Measurements from ENCODE around the gene CYP21A2. TPM values are rescaled to one million over a fixed set of nuclear protein-coding genes. Genes with fewer than 3 reads are reported as not detected.
"Not testable (repeated sequence)": the region's sequence is repeated elsewhere in the genome, so short reads cannot be mapped to it uniquely, and the experiment has no call there.

Gene CYP21A2
- total and polyA plus RNA-seq, 2 experiments from 2014 or later = 0.62 to 1.0 TPM

GRCh38 chr6:32010856-32011530 lies 27.2 kb upstream of the CYP21A2 start:
- H3K27ac ChIP-seq; H3K9me3 ChIP-seq (ENCODE audit: low read depth); H3K36me3 ChIP-seq; H3K27me3 ChIP-seq; H3K4me3 ChIP-seq; DNase-seq (ENCODE audit: low read depth in 1 of 2, low spot score in 1 of 2); H3K4me1 ChIP-seq (ENCODE audit: low read depth): not testable (repeated sequence)

- not testable (repeated sequence) for H3K36me3 ChIP-seq
- peak in 1 of 2 donors; percentile 3 for DNase-seq (ENCODE audit: low read depth in 1 of 2, low spot score in 1 of 2)
These were observed 25.1 kb upstream of the CYP21A2 start for GRCh38 chr6:32012941-32013617.

GRCh38 chr6:32013738-32014137 lies 24.5 kb upstream of the CYP21A2 start:
- H3K9me3 ChIP-seq (ENCODE audit: low read depth); H3K27me3 ChIP-seq; H3K4me1 ChIP-seq (ENCODE audit: low read depth); H3K4me3 ChIP-seq; DNase-seq (ENCODE audit: low read depth in 1 of 2, low spot score in 1 of 2); H3K36me3 ChIP-seq; H3K27ac ChIP-seq: not testable (repeated sequence)

More at GRCh38 chr6:32012941-32013617, 25.1 kb upstream of the CYP21A2 start:
- not testable (repeated sequence) for H3K9me3 ChIP-seq (ENCODE audit: low read depth); H3K27me3 ChIP-seq; H3K4me1 ChIP-seq (ENCODE audit: low read depth); H3K27ac ChIP-seq; H3K4me3 ChIP-seq

- DNase-seq (ENCODE audit: low read depth in 1 of 2, low spot score in 1 of 2); H3K4me1 ChIP-seq (ENCODE audit: low read depth); H3K9me3 ChIP-seq (ENCODE audit: low read depth); H3K4me3 ChIP-seq; H3K36me3 ChIP-seq; H3K27ac ChIP-seq; H3K27me3 ChIP-seq: not testable (repeated sequence)
These were observed 23.7 kb upstream of the CYP21A2 start, which contains the start of gene C4B for GRCh38 chr6:32014547-32014946. C4B (plus strand) TSS chr6:32014795; CDS start chr6:32014846, 51 bp downstream.

GRCh38 chr6:32022100-32022499 lies 16.1 kb upstream of the CYP21A2 start:
- not testable (repeated sequence) for H3K9me3 ChIP-seq (ENCODE audit: low read depth); H3K27me3 ChIP-seq; H3K4me3 ChIP-seq; DNase-seq (ENCODE audit: low read depth in 1 of 2, low spot score in 1 of 2); H3K36me3 ChIP-seq; H3K4me1 ChIP-seq (ENCODE audit: low read depth); H3K27ac ChIP-seq

- H3K27me3 ChIP-seq; H3K9me3 ChIP-seq (ENCODE audit: low read depth); H3K36me3 ChIP-seq; H3K4me3 ChIP-seq; H3K4me1 ChIP-seq (ENCODE audit: low read depth); DNase-seq (ENCODE audit: low read depth in 1 of 2, low spot score in 1 of 2); H3K27ac ChIP-seq: not testable (repeated sequence)
These were observed 9.6 kb upstream of the CYP21A2 start for GRCh38 chr6:32028631-32029030.

- not testable (repeated sequence) for H3K36me3 ChIP-seq; DNase-seq (ENCODE audit: low read depth in 1 of 2, low spot score in 1 of 2); H3K27ac ChIP-seq; H3K4me3 ChIP-seq; H3K27me3 ChIP-seq; H3K4me1 ChIP-seq (ENCODE audit: low read depth); H3K9me3 ChIP-seq (ENCODE audit: low read depth)
These were observed 8.7 kb upstream of the CYP21A2 start for GRCh38 chr6:32029553-32029952.

- H3K36me3 ChIP-seq; H3K27me3 ChIP-seq; H3K4me3 ChIP-seq; H3K27ac ChIP-seq; H3K9me3 ChIP-seq (ENCODE audit: low read depth); H3K4me1 ChIP-seq (ENCODE audit: low read depth); DNase-seq (ENCODE audit: low read depth in 1 of 2, low spot score in 1 of 2): not testable (repeated sequence)
These were observed 2.8 kb upstream of the CYP21A2 start for GRCh38 chr6:32035283-32036013.

GRCh38 chr6:32037136-32037535 lies 1.1 kb upstream of the CYP21A2 start:
- not testable (repeated sequence) for H3K27ac ChIP-seq; H3K27me3 ChIP-seq; H3K9me3 ChIP-seq (ENCODE audit: low read depth); H3K36me3 ChIP-seq; H3K4me1 ChIP-seq (ENCODE audit: low read depth); DNase-seq (ENCODE audit: low read depth in 1 of 2, low spot score in 1 of 2); H3K4me3 ChIP-seq

GRCh38 chr6:32038878-32039277 lies 663 bp downstream of the CYP21A2 start:
- H3K4me3 ChIP-seq; H3K27me3 ChIP-seq; H3K9me3 ChIP-seq (ENCODE audit: low read depth); DNase-seq (ENCODE audit: low read depth in 1 of 2, low spot score in 1 of 2); H3K36me3 ChIP-seq; H3K4me1 ChIP-seq (ENCODE audit: low read depth); H3K27ac ChIP-seq: not testable (repeated sequence)

GRCh38 chr6:32039321-32040274 lies 1.4 kb downstream of the CYP21A2 start:
- DNase-seq (ENCODE audit: low read depth in 1 of 2, low spot score in 1 of 2); H3K36me3 ChIP-seq; H3K9me3 ChIP-seq (ENCODE audit: low read depth); H3K4me1 ChIP-seq (ENCODE audit: low read depth); H3K27me3 ChIP-seq; H3K4me3 ChIP-seq; H3K27ac ChIP-seq: not testable (repeated sequence)

GRCh38 chr6:32040299-32041049 lies 2.3 kb downstream of the CYP21A2 start:
- not testable (repeated sequence) for DNase-seq (ENCODE audit: low read depth in 1 of 2, low spot score in 1 of 2); H3K9me3 ChIP-seq (ENCODE audit: low read depth); H3K27ac ChIP-seq; H3K4me3 ChIP-seq; H3K36me3 ChIP-seq; H3K4me1 ChIP-seq (ENCODE audit: low read depth); H3K27me3 ChIP-seq

- DNase-seq (ENCODE audit: low read depth in 1 of 2, low spot score in 1 of 2); H3K27me3 ChIP-seq; H3K9me3 ChIP-seq (ENCODE audit: low read depth); H3K4me3 ChIP-seq; H3K4me1 ChIP-seq (ENCODE audit: low read depth); H3K27ac ChIP-seq; H3K36me3 ChIP-seq: not testable (repeated sequence)
These were observed 2.8 kb downstream of the CYP21A2 start for GRCh38 chr6:32041050-32041321.

Data from cardiac muscle cell (in vitro differentiated cells and primary cell).